Stimulated activated naive CD4-positive, alpha-beta T cell (primary cell): ENCODE measurements around the gene CCR4.
"Not testable (repeated sequence)": the region's sequence is repeated elsewhere in the genome, so short reads cannot be mapped to it uniquely, and the experiment has no call there.

Source experiments
- DNase-seq, 6 experiments: peaks; one replicate each; lab custom pipeline; 2025; lab: John Stamatoyannopoulos, UW

CCR4 gene

GRCh38 chr3:32952369-32953077 lies 1.1 kb downstream of the CCR4 start:
- DNase-seq = peak in 1 of 6 experiments; percentile 10

- no peak for DNase-seq
Measured at GRCh38 chr3:32954506-32954905, 3.1 kb downstream of the CCR4 start.

GRCh38 chr3:32956750-32957570 lies 5.5 kb downstream of the CCR4 start:
- DNase-seq = no peak

GRCh38 chr3:32958509-32958908 lies 7.1 kb downstream of the CCR4 start:
- DNase-seq = no peak

GRCh38 chr3:32959371-32959770 lies 7.9 kb downstream of the CCR4 start:
- no peak for DNase-seq

- peak in 1 of 6 experiments; percentile 27 for DNase-seq
Measured at GRCh38 chr3:32960404-32961170, 9.1 kb downstream of the CCR4 start.

GRCh38 chr3:32961189-32961715 lies 9.8 kb downstream of the CCR4 start:
- DNase-seq = peak in 4 of 6 experiments; percentile 1 to 27 (median 24)

GRCh38 chr3:32963871-32964270 lies 12.4 kb downstream of the CCR4 start:
- DNase-seq = peak in 5 of 6 experiments; percentile 12 to 65 (median 43)

GRCh38 chr3:32964781-32965180 lies 13.3 kb downstream of the CCR4 start:
- DNase-seq = not testable (repeated sequence)

- DNase-seq = not testable (repeated sequence)
Measured at GRCh38 chr3:32965617-32966213, 14.3 kb downstream of the CCR4 start.

GRCh38 chr3:32966627-32967026 lies 15.2 kb downstream of the CCR4 start:
- DNase-seq = not testable (repeated sequence)

- no peak for DNase-seq
Measured at GRCh38 chr3:32968166-32968919, 16.9 kb downstream of the CCR4 start.

- DNase-seq = no peak
Measured at GRCh38 chr3:32968920-32969389, 17.5 kb downstream of the CCR4 start.

- no peak for DNase-seq
Measured at GRCh38 chr3:32969656-32970055, 18.2 kb downstream of the CCR4 start.

- not testable (repeated sequence) for DNase-seq
Measured at GRCh38 chr3:32971291-32971690, 19.8 kb downstream of the CCR4 start.

GRCh38 chr3:32972482-32973146 lies 21.2 kb downstream of the CCR4 start:
- no peak for DNase-seq

- peak in 2 of 6 experiments; percentile 4 to 7 for DNase-seq
Measured at GRCh38 chr3:32973982-32974381, 22.5 kb downstream of the CCR4 start.

GRCh38 chr3:32975891-32976595 lies 24.6 kb downstream of the CCR4 start:
- DNase-seq = no peak

- no peak for DNase-seq
Measured at GRCh38 chr3:32977861-32978260, 26.4 kb downstream of the CCR4 start.

- DNase-seq = no peak
Measured at GRCh38 chr3:32978331-32978730, 26.9 kb downstream of the CCR4 start.
